Measurements from ENCODE around the gene NPIPA7. TPM values are rescaled to one million over a fixed set of nuclear protein-coding genes. Genes with fewer than 3 reads are reported as not detected.
"Not testable (repeated sequence)": the region's sequence is repeated elsewhere in the genome, so short reads cannot be mapped to it uniquely, and the experiment has no call there.

The NPIPA7 gene
- 12.5 TPM for polyA plus RNA-seq (2013, experiment 1 of 2; ENCODE audit: insufficient read length)
- polyA plus RNA-seq (2013, experiment 2 of 2; ENCODE audit: insufficient read length): 6.5 TPM

- not testable (repeated sequence) for DNase-seq
Observed at GRCh38 chr16:16378840-16379239, at the start of gene NPIPA7. NPIPA7 (plus strand) TSS chr16:16379140; CDS start chr16:16379245, 105 bp downstream.

DNA sequence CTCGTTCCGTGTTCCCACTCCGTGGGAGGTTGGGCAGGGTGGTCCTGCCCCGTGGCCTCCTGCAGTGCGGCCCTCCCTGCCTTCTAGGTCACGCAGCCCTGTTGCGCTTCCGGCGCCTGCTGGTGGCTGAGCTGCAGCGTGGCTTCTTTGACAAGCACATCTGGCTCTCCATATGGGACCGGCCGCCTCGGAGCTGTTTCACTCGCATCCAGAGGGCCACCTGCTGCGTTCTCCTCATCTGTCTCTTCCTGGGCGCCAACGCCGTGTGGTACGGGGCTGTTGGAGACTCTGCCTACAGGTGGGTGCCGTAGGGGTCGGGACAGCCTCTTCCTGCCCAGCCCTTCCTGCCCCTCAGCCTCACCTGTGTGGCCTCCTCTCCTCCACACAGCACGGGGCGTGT is 47.5 kb upstream of the NPIPA7 start:
- DNase-seq: not testable (repeated sequence)

DNA sequence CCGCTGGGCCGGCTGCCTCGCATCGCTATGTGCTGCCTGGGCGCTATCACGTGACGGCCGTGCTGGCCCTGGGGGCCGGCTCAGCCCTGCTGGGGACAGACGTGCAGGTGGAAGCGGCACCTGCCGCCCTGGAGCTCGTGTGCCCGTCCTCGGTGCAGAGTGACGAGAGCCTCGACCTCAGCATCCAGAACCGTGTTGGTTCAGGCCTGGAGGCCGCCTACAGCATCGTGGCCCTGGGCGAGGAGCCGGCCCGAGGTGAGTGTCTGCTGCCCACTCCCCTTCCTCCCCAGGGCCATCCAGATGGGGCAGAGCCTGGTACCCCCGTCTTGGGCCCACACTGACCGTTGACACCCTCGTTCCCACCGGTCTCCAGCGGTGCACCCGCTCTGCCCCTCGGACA is 21.4 kb upstream of the NPIPA7 start:
- DNase-seq: not testable (repeated sequence)

DNA sequence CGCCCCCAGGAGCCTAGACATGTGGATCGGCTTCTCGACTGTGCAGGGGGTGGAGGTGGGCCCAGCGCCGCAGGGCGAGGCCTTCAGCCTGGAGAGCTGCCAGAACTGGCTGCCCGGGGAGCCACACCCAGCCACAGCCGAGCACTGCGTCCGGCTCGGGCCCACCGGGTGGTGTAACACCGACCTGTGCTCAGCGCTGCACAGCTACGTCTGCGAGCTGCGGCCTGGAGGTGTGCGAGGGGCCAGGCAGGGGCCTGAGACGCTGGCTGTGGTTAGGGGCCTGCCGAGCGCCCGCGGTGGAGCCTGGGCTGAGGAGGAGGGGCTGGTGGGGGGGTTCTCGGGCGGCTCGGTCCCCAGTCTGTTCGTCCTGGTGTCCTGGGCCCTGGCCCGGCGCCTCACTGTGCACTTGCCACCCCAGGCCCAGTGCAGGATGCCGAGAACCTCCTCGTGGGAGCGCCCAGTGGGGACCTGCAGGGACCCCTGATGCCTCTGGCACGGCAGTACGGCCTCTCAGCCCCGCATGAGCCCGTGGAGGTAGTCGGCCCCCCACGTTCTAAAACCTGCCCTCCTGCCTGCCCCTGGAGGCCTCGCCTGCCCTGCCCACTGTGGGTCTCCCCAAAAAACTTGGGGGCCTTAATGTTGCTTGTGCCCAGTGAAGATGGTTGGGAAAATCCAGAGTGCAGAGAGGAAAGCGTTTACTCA is 20.2 kb upstream of the NPIPA7 start:
- DNase-seq: not testable (repeated sequence)

- DNase-seq: not testable (repeated sequence)
Observed at GRCh38 chr16:16363595-16363994, 15.3 kb upstream of the NPIPA7 start.

DNA sequence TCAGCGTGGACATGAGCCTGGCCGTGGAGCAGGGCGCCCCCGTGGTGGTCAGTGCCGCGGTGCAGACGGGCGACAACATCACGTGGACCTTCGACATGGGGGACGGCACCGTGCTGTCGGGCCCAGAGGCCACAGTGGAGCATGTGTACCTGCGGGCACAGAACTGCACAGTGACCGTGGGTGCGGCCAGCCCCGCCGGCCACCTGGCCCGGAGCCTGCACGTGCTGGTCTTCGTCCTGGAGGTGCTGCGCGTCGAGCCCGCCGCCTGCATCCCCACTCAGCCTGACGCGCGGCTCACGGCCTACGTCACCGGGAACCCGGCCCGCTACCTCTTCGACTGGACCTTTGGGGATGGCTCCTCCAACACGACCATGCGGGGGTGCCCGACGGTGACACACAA is 14.8 kb upstream of the NPIPA7 start:
- DNase-seq: not testable (repeated sequence)

DNA sequence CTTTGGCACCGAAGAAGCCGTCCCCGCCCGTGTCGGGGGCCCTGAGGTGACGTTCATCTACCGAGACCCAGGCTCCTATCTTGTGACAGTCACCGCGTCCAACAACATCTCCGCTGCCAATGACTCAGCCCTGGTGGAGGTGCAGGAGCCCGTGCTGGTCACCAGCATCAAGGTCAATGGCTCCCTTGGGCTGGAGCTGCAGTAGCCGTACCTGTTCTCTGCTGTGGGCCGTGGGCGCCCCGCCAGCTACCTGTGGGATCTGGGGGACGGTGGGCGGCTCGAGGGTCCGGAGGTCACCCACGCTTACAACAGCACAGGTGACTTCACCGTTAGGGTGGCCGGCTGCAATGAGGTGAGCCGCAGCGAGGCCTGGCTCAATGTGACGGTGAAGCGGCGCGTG is 14.2 kb upstream of the NPIPA7 start:
- not testable (repeated sequence) for DNase-seq

DNA sequence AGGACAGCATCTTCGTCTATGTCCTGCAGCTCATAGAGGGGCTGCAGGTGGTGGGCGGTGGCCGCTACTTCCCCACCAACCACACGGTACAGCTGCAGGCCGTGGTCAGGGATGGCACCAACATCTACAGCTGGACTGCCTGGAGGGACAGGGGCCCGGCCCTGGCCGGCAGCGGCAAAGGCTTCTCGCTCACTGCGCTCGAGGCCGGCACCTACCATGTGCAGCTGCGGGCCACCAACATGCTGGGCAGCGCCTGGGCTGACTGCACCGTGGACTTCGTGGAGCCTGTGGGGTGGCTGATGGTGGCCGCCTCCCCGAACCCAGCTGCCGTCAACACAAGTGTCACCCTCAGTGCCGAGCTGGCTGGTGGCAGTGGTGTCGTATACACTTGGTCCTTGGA is 13.6 kb upstream of the NPIPA7 start:
- DNase-seq: not testable (repeated sequence)

DNA sequence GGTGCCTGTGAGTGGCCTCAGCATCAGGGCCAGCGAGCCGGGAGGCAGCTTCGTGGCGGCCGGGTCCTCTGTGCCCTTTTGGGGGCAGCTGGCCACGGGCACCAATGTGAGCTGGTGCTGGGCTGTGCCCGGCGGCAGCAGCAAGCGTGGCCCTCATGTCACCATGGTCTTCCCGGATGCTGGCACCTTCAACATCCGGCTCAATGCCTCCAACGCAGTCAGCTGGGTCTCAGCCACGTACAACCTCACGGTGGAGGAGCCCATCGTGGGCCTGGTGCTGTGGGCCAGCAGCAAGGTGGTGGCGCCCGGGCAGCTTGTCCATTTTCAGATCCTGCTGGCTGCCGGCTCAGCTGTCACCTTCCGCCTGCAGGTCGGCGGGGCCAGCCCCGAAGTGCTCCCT is 13.1 kb upstream of the NPIPA7 start:
- DNase-seq: not testable (repeated sequence)

DNA sequence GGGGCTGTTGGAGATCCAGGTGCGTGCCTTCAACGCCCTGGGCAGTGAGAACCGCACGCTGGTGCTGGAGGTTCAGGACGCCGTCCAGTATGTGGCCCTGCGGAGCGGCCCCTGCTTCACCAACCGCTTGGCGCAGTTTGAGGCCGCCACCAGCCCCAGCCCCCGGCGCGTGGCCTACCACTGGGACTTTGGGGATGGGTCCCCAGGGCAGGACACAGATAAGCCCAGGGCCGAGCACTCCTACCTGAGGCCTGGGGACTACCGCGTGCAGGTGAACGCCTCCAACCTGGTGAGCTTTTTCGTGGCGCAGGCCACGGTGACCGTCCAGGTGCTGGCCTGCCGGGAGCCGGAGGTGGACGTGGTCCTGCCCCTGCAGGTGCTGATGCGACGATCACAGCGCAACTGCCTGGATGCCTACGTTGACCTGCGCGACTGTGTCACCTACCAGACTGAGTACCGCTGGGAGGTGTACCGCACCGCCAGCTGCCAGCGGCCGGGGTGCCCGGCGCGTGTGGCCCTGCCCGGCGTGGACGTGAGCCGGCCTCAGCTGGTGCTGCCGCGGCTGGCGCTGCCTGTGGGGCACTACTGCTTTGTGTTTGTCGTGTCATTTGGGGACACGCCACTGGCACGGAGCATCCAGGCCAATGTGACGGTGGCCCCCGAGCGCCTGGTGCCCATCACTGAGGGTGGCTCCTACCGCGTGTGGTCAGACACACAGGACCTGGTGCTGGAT is 12.2 kb upstream of the NPIPA7 start:
- not testable (repeated sequence) for DNase-seq

DNA sequence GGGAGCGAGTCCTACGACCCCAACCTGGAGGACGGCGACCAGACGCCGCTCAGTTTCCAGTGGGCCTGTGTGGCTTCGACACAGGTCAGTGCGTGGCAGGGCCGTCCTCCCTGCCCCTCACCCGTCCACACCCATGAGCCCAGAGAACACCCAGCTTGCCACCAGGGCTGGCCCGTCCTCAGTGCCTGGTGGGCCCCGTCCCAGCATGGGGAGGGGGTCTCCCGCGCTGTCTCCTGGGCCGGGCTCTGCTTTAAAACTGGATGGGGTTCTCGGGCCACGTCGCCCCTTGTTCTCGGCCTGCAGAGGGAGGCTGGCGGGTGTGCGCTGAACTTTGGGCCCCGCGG is 11.7 kb upstream of the NPIPA7 start:
- DNase-seq: not testable (repeated sequence)

GRCh38 chr16:16369081-16369856 is 9.7 kb upstream of the NPIPA7 start:
- not testable (repeated sequence) for DNase-seq

- DNase-seq: not testable (repeated sequence)
Observed at GRCh38 chr16:16371136-16371735, 7.7 kb upstream of the NPIPA7 start.

DNA sequence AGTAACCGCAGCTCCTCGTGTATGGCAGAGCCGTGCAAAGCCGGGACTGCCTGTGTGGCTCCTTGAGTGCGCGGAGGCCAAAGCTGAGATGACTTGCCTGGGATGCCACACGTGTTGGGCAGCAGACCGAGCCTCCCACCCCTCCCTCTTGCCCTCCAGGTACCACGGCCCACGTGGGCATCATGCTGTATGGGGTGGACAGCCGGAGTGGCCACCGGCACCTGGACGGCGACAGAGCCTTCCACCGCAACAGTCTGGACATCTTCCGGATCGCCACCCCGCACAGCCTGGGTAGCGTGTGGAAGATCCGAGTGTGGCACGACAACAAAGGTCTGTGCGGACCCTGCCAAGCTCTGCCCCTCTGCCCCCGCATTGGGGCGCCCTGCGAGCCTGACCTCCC is 4.7 kb upstream of the NPIPA7 start:
- DNase-seq: not testable (repeated sequence)

DNA sequence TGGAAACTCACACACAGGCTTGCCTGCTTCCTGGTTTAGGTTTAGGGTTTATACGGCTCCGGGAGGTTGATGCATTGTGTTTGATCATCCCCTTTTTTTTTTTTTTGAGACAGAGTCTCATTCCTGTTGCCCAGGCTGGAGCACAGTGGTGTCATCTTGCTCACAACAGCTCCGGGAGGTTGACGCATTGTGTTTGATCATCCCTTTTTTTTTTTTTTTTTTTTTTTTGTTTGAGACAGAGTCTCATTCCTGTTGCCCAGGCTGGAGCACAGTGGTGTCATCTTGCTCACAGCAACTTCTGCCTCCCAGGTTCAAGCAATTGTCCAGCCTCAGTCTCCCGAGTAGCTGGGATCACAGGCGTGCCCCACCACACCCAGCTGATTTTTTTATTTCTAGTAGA is 20.7 kb downstream of the NPIPA7 start:
- DNase-seq: not testable (repeated sequence)

DNA sequence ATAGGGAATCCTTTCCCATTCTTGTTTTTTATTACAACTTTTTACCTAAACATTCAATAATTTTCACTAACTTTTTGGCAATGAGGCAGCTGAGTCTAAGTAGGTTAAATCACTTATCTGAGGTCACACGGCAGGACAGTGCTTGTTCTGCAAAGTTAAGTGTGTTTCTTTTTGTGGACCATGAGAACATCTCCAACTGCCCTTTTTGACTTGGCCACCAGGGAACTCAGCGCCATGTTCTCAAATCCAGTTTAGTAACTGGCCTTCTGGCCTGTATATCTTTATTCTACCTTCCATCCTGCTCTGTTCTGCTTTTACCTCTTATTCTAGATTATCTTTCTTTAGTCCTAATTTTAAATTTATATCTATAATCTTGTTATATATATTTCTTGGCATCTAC is 23.4 kb downstream of the NPIPA7 start:
- DNase-seq: not testable (repeated sequence)

GRCh38 chr16:16404283-16404682 is 25.3 kb downstream of the NPIPA7 start:
- not testable (repeated sequence) for DNase-seq

- not testable (repeated sequence) for DNase-seq
Observed at GRCh38 chr16:16405421-16405820, 26.5 kb downstream of the NPIPA7 start.

GRCh38 chr16:16408430-16408829 is 29.5 kb downstream of the NPIPA7 start:
- DNase-seq: not testable (repeated sequence)

GRCh38 chr16:16413773-16414172 is 34.8 kb downstream of the NPIPA7 start:
- DNase-seq: not testable (repeated sequence)

- DNase-seq: not testable (repeated sequence)
Observed at GRCh38 chr16:16417071-16417470, 38.1 kb downstream of the NPIPA7 start.

GRCh38 chr16:16417914-16418544 is 39.1 kb downstream of the NPIPA7 start:
- DNase-seq: not testable (repeated sequence)

All from fibroblast of skin of back (primary cell).